ENCODE measurements around the gene SURF4. TPM values are rescaled to one million over a fixed set of nuclear protein-coding genes. Genes with fewer than 3 reads are reported as not detected.
A peak's percentile ranks its signal among the peaks of the same experiment; 100 is the strongest.

The SURF4 gene
- total and polyA plus RNA-seq, 5 experiments from 2014 or later, result 68.7 to 146 (median 107) TPM

DNA sequence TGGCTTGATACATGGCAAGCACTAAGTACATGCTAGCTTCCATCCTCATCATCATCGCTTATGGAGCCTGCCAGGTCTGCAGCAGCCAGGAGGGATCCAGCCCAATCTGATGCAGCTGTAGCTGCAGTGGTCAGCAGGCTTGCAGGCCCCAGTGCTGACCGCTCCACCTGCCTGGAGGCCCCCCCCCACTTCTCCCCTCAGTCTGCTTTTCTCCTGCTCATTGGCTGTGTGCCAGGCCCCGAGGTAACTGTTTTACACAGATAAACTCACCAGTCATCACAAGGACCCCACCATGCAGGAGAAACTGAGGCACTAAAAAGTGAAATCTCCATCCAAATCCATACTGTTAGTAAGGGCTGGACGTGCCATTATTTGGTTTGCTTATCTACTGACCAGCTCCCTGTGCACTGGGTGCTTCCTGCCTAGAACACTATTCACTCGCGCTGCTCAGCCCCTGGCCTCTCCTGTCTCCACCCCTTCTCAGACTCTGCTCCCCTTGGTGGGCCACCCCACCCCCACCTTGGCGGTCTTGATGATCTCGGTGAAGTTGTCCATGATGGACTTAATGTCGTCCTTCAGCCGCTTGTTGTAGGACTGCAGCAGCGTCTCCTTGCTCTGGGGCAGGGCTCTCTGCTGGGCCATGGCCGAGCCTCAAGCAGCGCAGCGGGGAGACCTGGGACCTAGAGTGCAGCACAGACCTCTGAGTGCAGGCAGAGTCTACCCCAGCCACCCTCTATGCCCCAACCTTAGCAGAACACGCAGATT, 29.7 kb downstream of the SURF4 start:
- peak overlapping the region; percentile 85 to 100 (median 93) for H3K4me3 Mint-ChIP-seq
- ATAC-seq (no peak), DNase-seq (no peak)
- H3K4me1 Mint-ChIP-seq, result peaks cover 16 to 57% (median 49%) of the 10 kb centered on the region in 4 donors
- no peaks in the 10 kb centered on the region for H3K9me3 Mint-ChIP-seq
- peak overlapping the region; percentile 54 to 99 (median 84) for H3K27ac Mint-ChIP-seq
- POLR2A ChIA-PET, result interaction anchor here (1.1 to 7.4 kb wide), 4 partner anchors 8 to 163 kb away, joined by 3 to 106 read pairs (median 20); partner anchors contain the start of genes STKLD1, SURF1, SURF2 and SURF4
- no peaks in the 10 kb centered on the region for H3K27me3 Mint-ChIP-seq
- H3K36me3 Mint-ChIP-seq, result peaks cover 0 to 61% (median 15%) of the 10 kb centered on the region in 3 donors

GRCh38 chr9:133345596-133345995, 30.3 kb downstream of the SURF4 start:
- DNase-seq, result no peak

GRCh38 chr9:133344979-133345378, 30.9 kb downstream of the SURF4 start:
- H3K36me3 Mint-ChIP-seq, result peaks cover 0 to 57% (median 6%) of the 10 kb centered on the region in 3 donors
- POLR2A ChIA-PET, result no interaction called here
- ATAC-seq (no peak), DNase-seq (no peak)
- peak overlapping the region in 1 of 10 donors; percentile 18 for H3K27ac Mint-ChIP-seq
- peak overlapping the region in 1 of 10 donors; percentile 29 for H3K4me3 Mint-ChIP-seq
- H3K9me3 Mint-ChIP-seq, result no peaks in the 10 kb centered on the region
- peaks cover 24 to 66% (median 56%) of the 10 kb centered on the region in 4 donors for H3K4me1 Mint-ChIP-seq
- no peaks in the 10 kb centered on the region for H3K27me3 Mint-ChIP-seq

More at GRCh38 chr9:133345596-133345995, 30.3 kb downstream of the SURF4 start:
- ATAC-seq, result no peak
- peak overlapping the region in 4 of 10 donors; percentile 38 to 100 (median 95) for H3K4me3 Mint-ChIP-seq
- H3K36me3 Mint-ChIP-seq, result peaks cover 0 to 60% (median 12%) of the 10 kb centered on the region in 3 donors
- peaks cover 17 to 63% (median 54%) of the 10 kb centered on the region in 4 donors for H3K4me1 Mint-ChIP-seq
- POLR2A ChIA-PET, result interaction anchor here (1.4 to 7.4 kb wide), 2 partner anchors 9 to 28 kb away, joined by 3 to 106 read pairs; partner anchors contain the start of genes STKLD1 and SURF4
- no peaks in the 10 kb centered on the region for H3K27me3 Mint-ChIP-seq
- no peak overlapping the region for H3K27ac Mint-ChIP-seq
- no peaks in the 10 kb centered on the region for H3K9me3 Mint-ChIP-seq

- Mint-ChIP-seq H3K9me3 (no peaks in the 10 kb centered on the region), H3K27me3 (no peaks in the 10 kb centered on the region), H3K4me3 (peak overlapping the region in 1 of 10 donors; percentile 22), H3K27ac (no peak overlapping the region), H3K36me3 (peaks cover 0 to 55% (median 8%) of the 10 kb centered on the region in 3 donors), H3K4me1 (peaks cover 29 to 67% (median 56%) of the 10 kb centered on the region in 4 donors)
- no peak for DNase-seq
- POLR2A ChIA-PET, result interaction anchor here (0.9 kb wide), 1 partner anchor 9 kb away, joined by 3 read pairs; no protein-coding TSS in a partner anchor
- no peak for ATAC-seq
These were observed 31.8 kb downstream of the SURF4 start for GRCh38 chr9:133344071-133344470.

DNA sequence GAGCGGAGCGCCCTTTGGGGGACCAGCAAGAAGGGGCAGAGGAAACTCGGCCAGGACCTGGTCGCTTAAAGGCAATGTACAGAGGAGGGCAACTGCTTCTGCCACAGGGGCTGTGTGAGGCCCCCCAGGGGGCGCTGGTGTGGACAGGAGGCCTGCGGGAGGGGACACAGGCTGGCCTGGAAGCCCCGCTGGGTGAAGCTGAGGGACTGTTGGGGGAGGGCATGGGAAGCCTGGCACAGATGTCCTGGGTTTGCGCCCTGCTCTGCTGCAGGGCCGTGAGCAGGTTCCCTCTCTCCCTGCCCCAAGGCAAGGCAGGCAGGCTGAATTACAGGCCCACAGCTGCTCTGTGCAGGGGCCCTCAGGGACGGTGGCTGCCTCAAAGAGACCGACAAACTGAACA, 33.3 kb downstream of the SURF4 start:
- ATAC-seq, result no peak

DNA sequence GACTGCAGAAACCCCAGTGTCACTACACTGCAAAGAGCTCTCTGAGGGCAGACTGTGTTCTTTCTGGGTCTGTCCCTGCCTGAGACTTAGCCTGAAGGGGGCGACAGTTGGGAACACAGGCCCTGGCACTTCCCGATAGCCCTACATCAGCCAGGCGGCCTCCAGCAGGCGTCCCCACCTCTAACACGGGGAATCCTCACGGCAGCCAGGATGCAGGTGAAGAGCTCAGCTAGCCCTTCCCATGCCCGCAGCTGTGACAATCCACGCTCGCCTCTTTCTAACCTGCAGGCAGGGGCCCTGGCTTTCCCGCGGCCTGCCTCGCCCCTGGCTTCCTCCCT, 33.8 kb downstream of the SURF4 start:
- H3K9me3 Mint-ChIP-seq, result no peaks in the 10 kb centered on the region
- H3K36me3 Mint-ChIP-seq, result peaks cover 0 to 48% (median 5%) of the 10 kb centered on the region in 3 donors
- H3K4me1 Mint-ChIP-seq, result peaks cover 21 to 64% (median 48%) of the 10 kb centered on the region in 4 donors
- peak overlapping the region in 2 of 10 donors; percentile 39 to 63 for H3K4me3 Mint-ChIP-seq
- POLR2A ChIA-PET, result no interaction called here
- H3K27ac Mint-ChIP-seq, result peak overlapping the region in 2 of 10 donors; percentile 22 to 56
- ATAC-seq, result no peak
- H3K27me3 Mint-ChIP-seq, result no peaks in the 10 kb centered on the region
- no peak for DNase-seq

More for the DNA sequence above, 33.3 kb downstream of the SURF4 start:
- DNase-seq, result no peak
- POLR2A ChIA-PET, result interaction anchor here (1.0 kb wide), 1 partner anchor 13 kb away, joined by 3 read pairs; no protein-coding TSS in a partner anchor
- no peaks in the 10 kb centered on the region for H3K9me3 Mint-ChIP-seq
- no peak overlapping the region for H3K4me3 Mint-ChIP-seq
- no peaks in the 10 kb centered on the region for H3K27me3 Mint-ChIP-seq
- peak overlapping the region in 1 of 10 donors; percentile 22 for H3K27ac Mint-ChIP-seq
- peaks cover 24 to 64% (median 50%) of the 10 kb centered on the region in 4 donors for H3K4me1 Mint-ChIP-seq
- H3K36me3 Mint-ChIP-seq, result peaks cover 0 to 48% (median 5%) of the 10 kb centered on the region in 3 donors

GRCh38 chr9:133341369-133342068, 34.3 kb downstream of the SURF4 start:
- POLR2A ChIA-PET, result no interaction called here
- DNase-seq (no peak), ATAC-seq (no peak)
- H3K4me1 Mint-ChIP-seq, result peaks cover 19 to 64% (median 45%) of the 10 kb centered on the region in 4 donors
- H3K9me3 Mint-ChIP-seq, result no peaks in the 10 kb centered on the region
- peak overlapping the region in 5 of 10 donors; percentile 22 to 88 (median 83) for H3K27ac Mint-ChIP-seq
- H3K36me3 Mint-ChIP-seq, result peaks cover 0 to 48% (median 5%) of the 10 kb centered on the region in 3 donors
- H3K27me3 Mint-ChIP-seq, result no peaks in the 10 kb centered on the region
- H3K4me3 Mint-ChIP-seq, result peak overlapping the region in 2 of 10 donors; percentile 63 to 72

- Mint-ChIP-seq H3K36me3 (peaks cover 0 to 47% (median 5%) of the 10 kb centered on the region in 3 donors), H3K4me3 (peak overlapping the region in 5 of 10 donors; percentile 4 to 72 (median 63)), H3K4me1 (peaks cover 20 to 63% (median 45%) of the 10 kb centered on the region in 4 donors), H3K9me3 (no peaks in the 10 kb centered on the region), H3K27ac (peak overlapping the region; percentile 67 to 93 (median 84)), H3K27me3 (no peaks in the 10 kb centered on the region)
- no peak for ATAC-seq
- POLR2A ChIA-PET, result interaction anchor here (1.3 to 2.1 kb wide), 2 partner anchors 34 to 310 kb away, joined by 5 to 6 read pairs; partner anchors contain the start of gene GTF3C5
- DNase-seq, result no peak
These were observed 34.9 kb downstream of the SURF4 start for GRCh38 chr9:133340916-133341315.

DNA sequence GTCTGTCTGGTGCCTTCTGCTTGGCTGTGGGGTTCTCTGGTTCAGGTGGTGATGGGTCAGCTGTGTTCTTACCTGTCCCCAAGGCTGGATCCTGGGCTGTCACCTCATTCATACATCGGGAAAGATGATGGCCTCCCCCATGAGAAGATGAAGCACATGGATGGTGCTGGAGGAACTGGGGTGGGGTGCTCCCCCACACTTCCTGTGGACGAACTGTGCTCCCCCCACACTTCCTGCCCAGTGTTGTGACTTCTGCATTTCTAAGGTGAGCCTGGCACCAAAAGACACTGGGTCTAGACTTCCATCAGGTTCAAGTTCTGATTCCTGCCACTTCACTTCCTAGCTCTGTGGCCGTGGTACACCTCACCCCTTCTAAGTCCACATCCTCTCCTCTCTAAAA, 35.6 kb downstream of the SURF4 start:
- Mint-ChIP-seq H3K9me3 (no peaks in the 10 kb centered on the region), H3K27ac (peak overlapping the region; percentile 67 to 93 (median 84)), H3K4me1 (peaks cover 22 to 66% (median 49%) of the 10 kb centered on the region in 4 donors), H3K36me3 (peaks cover 0 to 49% (median 5%) of the 10 kb centered on the region in 3 donors), H3K27me3 (no peaks in the 10 kb centered on the region), H3K4me3 (peak overlapping the region in 5 of 10 donors; percentile 30 to 72 (median 63))
- DNase-seq (no peak), ATAC-seq (no peak)
- POLR2A ChIA-PET, result interaction anchor here (1.3 to 2.1 kb wide), 4 partner anchors 9 to 310 kb away, joined by 5 to 11 read pairs (median 8); partner anchors contain the start of genes GTF3C5, MED22, RPL7A and SURF1

DNA sequence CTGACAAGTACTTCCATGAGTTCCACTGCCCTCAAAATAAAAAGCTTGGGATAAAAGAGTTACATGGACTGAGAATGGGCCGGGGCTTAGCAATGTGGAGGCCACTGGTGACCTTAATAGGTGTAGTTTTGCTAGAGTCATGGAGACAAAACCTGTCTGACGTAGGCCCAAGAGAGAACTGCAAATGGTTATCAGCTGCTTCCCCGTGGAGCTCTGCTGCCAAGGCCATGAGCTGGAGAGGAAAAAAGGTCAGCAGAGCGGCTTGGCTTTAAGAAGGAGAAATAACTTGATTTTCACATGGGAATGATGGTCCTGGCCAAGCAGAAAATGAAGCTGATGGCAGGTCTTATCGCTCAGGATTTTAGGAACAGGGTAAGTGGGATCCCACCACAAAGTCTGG, 36.2 kb downstream of the SURF4 start:
- no peaks in the 10 kb centered on the region for H3K27me3 Mint-ChIP-seq
- H3K4me1 Mint-ChIP-seq, result peaks cover 22 to 72% (median 52%) of the 10 kb centered on the region in 4 donors
- no peak for ATAC-seq
- H3K36me3 Mint-ChIP-seq, result peaks cover 0 to 45% (median 5%) of the 10 kb centered on the region in 3 donors
- POLR2A ChIA-PET, result interaction anchor here (0.6 to 2.1 kb wide), 5 partner anchors 9 to 1014 kb away, joined by 5 to 11 read pairs (median 6); partner anchors contain the start of genes GTF3C5, MED22, RPL7A and SURF1
- H3K4me3 Mint-ChIP-seq, result peak overlapping the region in 4 of 10 donors; percentile 29 to 57 (median 33)
- no peak for DNase-seq
- no peaks in the 10 kb centered on the region for H3K9me3 Mint-ChIP-seq
- peak overlapping the region in 8 of 10 donors; percentile 20 to 88 (median 74) for H3K27ac Mint-ChIP-seq

GRCh38 chr9:133335924-133336811, 39.7 kb downstream of the SURF4 start, which contains the start of gene SURF6:
TSS of gene SURF6 (minus strand) at chr9:133336188. CDS start at chr9:133336132, 56 bp downstream.
- H3K27ac Mint-ChIP-seq, result peak within 1 kb of the TSS; percentile 89 to 98 (median 96)
- DNase-seq (peak; percentile 88 to 94 (median 92)), ATAC-seq (peak; percentile 93 to 95)
- H3K4me3 Mint-ChIP-seq, result peak within 1 kb of the TSS; percentile 90 to 98 (median 96)
- no peaks in the 10 kb centered on the region for H3K9me3 Mint-ChIP-seq
- POLR2A ChIA-PET, result interaction anchor here (0.7 to 2.2 kb wide), 6 partner anchors 12 to 149 kb away, joined by 3 to 21 read pairs (median 4); partner anchors contain the start of genes MED22, RPL7A, SURF1 and SURF2
- no peaks in the 10 kb centered on the region for H3K27me3 Mint-ChIP-seq
- H3K4me1 Mint-ChIP-seq, result peaks cover 22 to 65% (median 60%) of the 10 kb centered on the region in 4 donors
- peaks cover 0 to 54% (median 7%) of the 10 kb centered on the region in 3 donors for H3K36me3 Mint-ChIP-seq
